Effector memory CD4-positive, alpha-beta T cell (primary cell): Measurements from ENCODE around the gene ITLN2.
"Not testable (repeated sequence)": the region's sequence is repeated elsewhere in the genome, so short reads cannot be mapped to it uniquely, and the experiment has no call there.

Experiments used
- DNase-seq, 3 donors: peaks; one replicate each; pipeline ENCODE4 v3.0.0-alpha.2; 2020
- H3K27ac ChIP-seq: 2 replicates; pipeline ENCODE4 v1.7.0; 2013; ENCODE audit warnings: mild to moderate bottlenecking, low read length, moderate library complexity; ENCODE audit not compliant: insufficient read depth, poor library complexity, severe bottlenecking
- H3K27me3 ChIP-seq: replicated peaks from 2 replicates; pipeline ENCODE4 v1.7.0; 2013; ENCODE audit warnings: mild to moderate bottlenecking, low read length; ENCODE audit not compliant: insufficient read depth, control insufficient read depth, poor library complexity, severe bottlenecking
- H3K36me3 ChIP-seq: 2 replicates; pipeline ENCODE4 v1.7.0; 2013; ENCODE audit warnings: mild to moderate bottlenecking, low read length, moderate library complexity; ENCODE audit not compliant: control insufficient read depth, insufficient read depth
- H3K4me1 ChIP-seq: 2 replicates; pipeline ENCODE4 v1.7.0; 2013; ENCODE audit warnings: low read length, mild to moderate bottlenecking; ENCODE audit not compliant: control insufficient read depth, insufficient read depth, poor library complexity, severe bottlenecking
- H3K4me3 ChIP-seq: 2 replicates; pipeline ENCODE4 v1.7.0; 2013; ENCODE audit warnings: low read length, low read depth, mild to moderate bottlenecking; ENCODE audit not compliant: insufficient read depth, poor library complexity, severe bottlenecking
- H3K9me3 ChIP-seq: 2 replicates; pipeline ENCODE4 v1.7.0; 2013; ENCODE audit warnings: mild to moderate bottlenecking, low read length, moderate library complexity; ENCODE audit not compliant: control insufficient read depth

Gene ITLN2

GRCh38 chr1:160910170-160910750 is 44.3 kb downstream of the ITLN2 start:
- Histone ChIP-seq H3K27ac (no peak overlapping the region), H3K4me1 (no peaks in the 10 kb centered on the region), H3K4me3 (no peak overlapping the region), H3K27me3 (no peaks in the 10 kb centered on the region), H3K36me3 (no peaks in the 10 kb centered on the region), H3K9me3 (no peaks in the 10 kb centered on the region)
- no peak for DNase-seq

GRCh38 chr1:160907976-160908375 is 46.6 kb downstream of the ITLN2 start:
- no peak overlapping the region for H3K27ac ChIP-seq
- DNase-seq = no peak
- H3K9me3 ChIP-seq = no peaks in the 10 kb centered on the region
- H3K27me3 ChIP-seq = no peaks in the 10 kb centered on the region
- H3K36me3 ChIP-seq = no peaks in the 10 kb centered on the region
- no peaks in the 10 kb centered on the region for H3K4me1 ChIP-seq
- no peak overlapping the region for H3K4me3 ChIP-seq

- H3K27me3 ChIP-seq = no peaks in the 10 kb centered on the region
- H3K36me3 ChIP-seq = no peaks in the 10 kb centered on the region
- H3K4me1 ChIP-seq = no peaks in the 10 kb centered on the region
- H3K27ac ChIP-seq = no peak overlapping the region
- H3K9me3 ChIP-seq = no peaks in the 10 kb centered on the region
- no peak overlapping the region for H3K4me3 ChIP-seq
- no peak for DNase-seq
Measured at GRCh38 chr1:160905617-160905989, 49.0 kb downstream of the ITLN2 start.

GRCh38 chr1:160904783-160905616 is 49.6 kb downstream of the ITLN2 start:
- Histone ChIP-seq H3K4me1 (no peaks in the 10 kb centered on the region), H3K9me3 (no peaks in the 10 kb centered on the region)

GRCh38 chr1:160902251-160902650 is 52.4 kb downstream of the ITLN2 start:
- not testable (repeated sequence) for H3K4me3 ChIP-seq, H3K27me3 ChIP-seq, DNase-seq, H3K36me3 ChIP-seq, H3K4me1 ChIP-seq, H3K9me3 ChIP-seq, H3K27ac ChIP-seq

More at GRCh38 chr1:160904783-160905616, 49.6 kb downstream of the ITLN2 start:
- H3K27me3 ChIP-seq = no peaks in the 10 kb centered on the region
- H3K27ac ChIP-seq = no peak overlapping the region
- no peaks in the 10 kb centered on the region for H3K36me3 ChIP-seq
- DNase-seq = no peak
- no peak overlapping the region for H3K4me3 ChIP-seq

- no peak overlapping the region for H3K4me3 ChIP-seq
- no peaks in the 10 kb centered on the region for H3K4me1 ChIP-seq
- H3K9me3 ChIP-seq = no peaks in the 10 kb centered on the region
- no peak overlapping the region for H3K27ac ChIP-seq
- no peaks in the 10 kb centered on the region for H3K27me3 ChIP-seq
- no peaks in the 10 kb centered on the region for H3K36me3 ChIP-seq
- DNase-seq = no peak
Measured at GRCh38 chr1:160901768-160902167, 52.8 kb downstream of the ITLN2 start.

GRCh38 chr1:160900683-160901082 is 53.9 kb downstream of the ITLN2 start:
- not testable (repeated sequence) for H3K4me3 ChIP-seq, H3K27me3 ChIP-seq, H3K9me3 ChIP-seq, H3K27ac ChIP-seq, H3K4me1 ChIP-seq, DNase-seq, H3K36me3 ChIP-seq
